GM12872 (cell line): ENCODE data around the gene SPINK2.

Source experiments
- CTCF ChIP-seq: IDR thresholded peaks from 3 replicates; pipeline ENCODE4 v1.5.1; 2011; ENCODE audit warnings: low read depth, mild to moderate bottlenecking, low read length, moderate library complexity; ENCODE audit not compliant: insufficient read depth

Gene SPINK2

GRCh38 chr4:56762484-56763250, 58.8 kb downstream of the SPINK2 start:
- TF ChIP-seq CTCF, result no peak

- TF ChIP-seq CTCF, result no peak
These were observed 61.3 kb downstream of the SPINK2 start for GRCh38 chr4:56760183-56760582.
